A549 (cell line): Measurements from ENCODE around the gene POLR2E.

Experiments
- CEBPB ChIP-seq, 2 experiments: fragments of >200 bp in 1 of 2; sonication (Bioruptor Twin) in 1 of 2; formaldehyde crosslinking in 1 of 2; IDR thresholded peaks; 2 replicates each; pipeline ENCODE4 v1.6.1; 2012 to 2016
- CHD2 ChIP-seq: fragments of 150-350 bp; IDR thresholded peaks from 2 replicates; pipeline ENCODE4 v1.6.1; 2014; ENCODE audit warnings: low read length; ENCODE audit not compliant: partially characterized antibody
- EP300 ChIP-seq, 2 experiments: fragments of >200 bp; sonication (Bioruptor Twin); formaldehyde crosslinking; IDR thresholded peaks; 2 replicates in 1 of 2; 3 replicates in 1 of 2; pipeline ENCODE4 v1.6.1; 2016 to 2017
- JUNB ChIP-seq: fragments of >200 bp; sonication (Bioruptor Twin); formaldehyde crosslinking; IDR thresholded peaks from 2 replicates; pipeline ENCODE4 v1.6.1; 2016
- KDM5A ChIP-seq: fragments of 200-600 bp; sonication (generic); IDR thresholded peaks from 2 replicates; pipeline ENCODE4 v1.6.1; 2016; ENCODE audit warnings: antibody characterized with exemption, mild to moderate bottlenecking
- POLR2AphosphoS2 ChIP-seq: conservative IDR thresholded peaks from 2 replicates; pipeline ENCODE4 v1.6.1; 2012; ENCODE audit warnings: low read length, improper control_type of control experiment, inconsistent platforms
- RCOR1 ChIP-seq: fragments of 150-350 bp; IDR thresholded peaks from 2 replicates; pipeline ENCODE4 v1.6.1; 2014; ENCODE audit warnings: antibody characterized with exemption, low read length, low read depth
- SREBF2 ChIP-seq: fragments of 450-650 bp; IDR thresholded peaks from 2 replicates; pipeline ENCODE4 v1.6.1; 2014; ENCODE audit warnings: mild to moderate bottlenecking, moderate library complexity
- ZNF302 ChIP-seq: fragments of 250-450 bp; sonication (Bioruptor Pico); IDR thresholded peaks from 2 replicates; pipeline ENCODE4 v1.9.0; 2021; ENCODE audit warnings: inconsistent platforms, mild to moderate bottlenecking, moderate library complexity
- TF ChIP-seq, protein P1 (sequence below): IDR thresholded peaks from 2 replicates; pipeline ENCODE4 v1.6.1; 2012; ENCODE audit warnings: low read depth, borderline replicate concordance
- TF ChIP-seq, protein P2 (sequence below): fragments of >200 bp; sonication (Bioruptor Twin); formaldehyde crosslinking; IDR thresholded peaks from 3 replicates; pipeline ENCODE4 v1.5.1; 2016
- TF ChIP-seq, protein P3 (sequence below): fragments of 200-600 bp; sonication (generic); IDR thresholded peaks from 2 replicates; pipeline ENCODE4 v1.6.1; 2016; ENCODE audit warnings: antibody characterized with exemption, mild to moderate bottlenecking, moderate library complexity
- TF ChIP-seq, protein P4 (sequence below): IDR thresholded peaks from 2 replicates; pipeline ENCODE4 v1.6.1; 2012

DNA sequence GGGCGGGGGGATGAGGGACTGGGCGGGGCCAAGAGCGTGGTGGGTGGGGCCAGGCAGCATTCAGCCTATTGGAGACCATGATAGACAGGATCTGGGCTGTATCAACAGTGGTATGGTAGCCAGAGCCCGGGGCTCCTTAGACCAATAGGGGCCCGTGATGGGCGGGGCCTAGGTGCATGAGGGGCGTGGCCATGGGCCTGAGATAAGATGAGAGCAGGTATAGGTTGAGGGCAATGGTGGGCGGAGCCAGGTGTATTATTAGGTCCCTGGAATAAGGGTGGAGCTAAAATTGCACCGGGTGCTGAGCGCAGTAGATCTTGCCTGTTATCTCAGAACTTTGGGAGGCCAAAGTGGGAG, 50.0 kb downstream of the POLR2E start:
- no peak for TF ChIP-seq EP300 (IDR thresholded peaks at IDR 0.05)
- TF ChIP-seq KDM5A = no peak
- TF ChIP-seq, protein P1, sequence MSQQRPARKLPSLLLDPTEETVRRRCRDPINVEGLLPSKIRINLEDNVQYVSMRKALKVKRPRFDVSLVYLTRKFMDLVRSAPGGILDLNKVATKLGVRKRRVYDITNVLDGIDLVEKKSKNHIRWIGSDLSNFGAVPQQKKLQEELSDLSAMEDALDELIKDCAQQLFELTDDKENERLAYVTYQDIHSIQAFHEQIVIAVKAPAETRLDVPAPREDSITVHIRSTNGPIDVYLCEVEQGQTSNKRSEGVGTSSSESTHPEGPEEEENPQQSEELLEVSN = no peak
- TF ChIP-seq, protein P2, sequence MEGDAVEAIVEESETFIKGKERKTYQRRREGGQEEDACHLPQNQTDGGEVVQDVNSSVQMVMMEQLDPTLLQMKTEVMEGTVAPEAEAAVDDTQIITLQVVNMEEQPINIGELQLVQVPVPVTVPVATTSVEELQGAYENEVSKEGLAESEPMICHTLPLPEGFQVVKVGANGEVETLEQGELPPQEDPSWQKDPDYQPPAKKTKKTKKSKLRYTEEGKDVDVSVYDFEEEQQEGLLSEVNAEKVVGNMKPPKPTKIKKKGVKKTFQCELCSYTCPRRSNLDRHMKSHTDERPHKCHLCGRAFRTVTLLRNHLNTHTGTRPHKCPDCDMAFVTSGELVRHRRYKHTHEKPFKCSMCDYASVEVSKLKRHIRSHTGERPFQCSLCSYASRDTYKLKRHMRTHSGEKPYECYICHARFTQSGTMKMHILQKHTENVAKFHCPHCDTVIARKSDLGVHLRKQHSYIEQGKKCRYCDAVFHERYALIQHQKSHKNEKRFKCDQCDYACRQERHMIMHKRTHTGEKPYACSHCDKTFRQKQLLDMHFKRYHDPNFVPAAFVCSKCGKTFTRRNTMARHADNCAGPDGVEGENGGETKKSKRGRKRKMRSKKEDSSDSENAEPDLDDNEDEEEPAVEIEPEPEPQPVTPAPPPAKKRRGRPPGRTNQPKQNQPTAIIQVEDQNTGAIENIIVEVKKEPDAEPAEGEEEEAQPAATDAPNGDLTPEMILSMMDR = no peak
- TF ChIP-seq, protein P3, sequence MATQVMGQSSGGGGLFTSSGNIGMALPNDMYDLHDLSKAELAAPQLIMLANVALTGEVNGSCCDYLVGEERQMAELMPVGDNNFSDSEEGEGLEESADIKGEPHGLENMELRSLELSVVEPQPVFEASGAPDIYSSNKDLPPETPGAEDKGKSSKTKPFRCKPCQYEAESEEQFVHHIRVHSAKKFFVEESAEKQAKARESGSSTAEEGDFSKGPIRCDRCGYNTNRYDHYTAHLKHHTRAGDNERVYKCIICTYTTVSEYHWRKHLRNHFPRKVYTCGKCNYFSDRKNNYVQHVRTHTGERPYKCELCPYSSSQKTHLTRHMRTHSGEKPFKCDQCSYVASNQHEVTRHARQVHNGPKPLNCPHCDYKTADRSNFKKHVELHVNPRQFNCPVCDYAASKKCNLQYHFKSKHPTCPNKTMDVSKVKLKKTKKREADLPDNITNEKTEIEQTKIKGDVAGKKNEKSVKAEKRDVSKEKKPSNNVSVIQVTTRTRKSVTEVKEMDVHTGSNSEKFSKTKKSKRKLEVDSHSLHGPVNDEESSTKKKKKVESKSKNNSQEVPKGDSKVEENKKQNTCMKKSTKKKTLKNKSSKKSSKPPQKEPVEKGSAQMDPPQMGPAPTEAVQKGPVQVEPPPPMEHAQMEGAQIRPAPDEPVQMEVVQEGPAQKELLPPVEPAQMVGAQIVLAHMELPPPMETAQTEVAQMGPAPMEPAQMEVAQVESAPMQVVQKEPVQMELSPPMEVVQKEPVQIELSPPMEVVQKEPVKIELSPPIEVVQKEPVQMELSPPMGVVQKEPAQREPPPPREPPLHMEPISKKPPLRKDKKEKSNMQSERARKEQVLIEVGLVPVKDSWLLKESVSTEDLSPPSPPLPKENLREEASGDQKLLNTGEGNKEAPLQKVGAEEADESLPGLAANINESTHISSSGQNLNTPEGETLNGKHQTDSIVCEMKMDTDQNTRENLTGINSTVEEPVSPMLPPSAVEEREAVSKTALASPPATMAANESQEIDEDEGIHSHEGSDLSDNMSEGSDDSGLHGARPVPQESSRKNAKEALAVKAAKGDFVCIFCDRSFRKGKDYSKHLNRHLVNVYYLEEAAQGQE = no peak
- TF ChIP-seq, protein P4, sequence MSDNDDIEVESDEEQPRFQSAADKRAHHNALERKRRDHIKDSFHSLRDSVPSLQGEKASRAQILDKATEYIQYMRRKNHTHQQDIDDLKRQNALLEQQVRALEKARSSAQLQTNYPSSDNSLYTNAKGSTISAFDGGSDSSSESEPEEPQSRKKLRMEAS = no peak
- TF ChIP-seq SREBF2 = no peak
- no peak for TF ChIP-seq CHD2
- no peak for TF ChIP-seq JUNB
- no peak for TF ChIP-seq RCOR1
- no peak for TF ChIP-seq ZNF302 (CRISPR knock-in tag)
- TF ChIP-seq CEBPB (IDR thresholded peaks at IDR 0.05) = no peak
- no peak for TF ChIP-seq POLR2AphosphoS2
